ENCODE measurements around the gene THAP5.

The THAP5 gene

DNA sequence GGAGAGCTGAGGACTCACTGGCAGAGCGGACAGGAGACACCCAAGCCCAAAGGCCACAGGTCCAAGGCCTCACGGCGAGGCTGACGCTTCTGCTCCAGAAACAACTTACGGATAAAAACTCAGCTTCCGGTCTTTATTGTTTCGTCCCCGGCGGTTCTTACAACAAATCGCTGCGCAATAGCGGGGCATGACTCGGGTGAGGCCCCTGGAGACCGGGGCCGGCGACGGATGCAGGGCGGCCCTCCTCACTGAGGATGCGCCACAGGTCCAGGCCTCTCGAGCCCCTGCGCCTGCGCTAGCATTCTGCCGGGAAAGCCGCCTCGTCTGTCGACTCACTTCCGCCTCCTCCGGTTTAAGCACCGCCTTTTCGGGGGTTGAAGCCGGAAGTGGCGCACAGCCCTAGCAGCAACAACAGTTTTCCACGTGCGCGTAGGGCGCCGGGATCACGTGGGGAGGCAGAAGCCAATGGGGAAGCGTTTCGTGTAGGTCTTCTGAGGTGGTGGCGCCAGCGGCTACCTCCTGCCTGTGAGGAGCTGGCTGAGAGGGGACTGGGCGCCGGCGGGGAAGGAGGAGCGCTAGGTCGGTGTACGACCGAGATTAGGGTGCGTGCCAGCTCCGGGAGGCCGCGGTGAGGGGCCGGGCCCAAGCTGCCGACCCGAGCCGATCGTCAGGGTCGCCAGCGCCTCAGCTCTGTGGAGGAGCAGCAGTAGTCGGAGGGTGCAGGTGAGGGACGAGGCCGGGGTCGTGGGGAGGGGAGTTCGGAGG lies at the start of gene THAP5, which contains the start of gene DNAJB9:
Gene THAP5 (minus strand): TSS at position 326 of the 765 bp plus-strand sequence. CDS start 137 bp downstream, at position 189.
Gene DNAJB9 (plus strand): TSS at position 494 of the 765 bp plus-strand sequence. CDS start 1,853 bp downstream, outside the sequence.
- Mint-ChIP-seq H3K27me3 (no peaks in the 10 kb centered on the region), H3K27ac (peak within 1 kb of the TSS; percentile 100), H3K4me3 (peak within 1 kb of the TSS; percentile 95 to 99), H3K9me3 (no peaks in the 10 kb centered on the region), H3K4me1 (peaks cover 39% of the 10 kb centered on the region)
- peak; percentile 94 for ATAC-seq
- DNase-seq: peak; percentile 99 to 100

DNA sequence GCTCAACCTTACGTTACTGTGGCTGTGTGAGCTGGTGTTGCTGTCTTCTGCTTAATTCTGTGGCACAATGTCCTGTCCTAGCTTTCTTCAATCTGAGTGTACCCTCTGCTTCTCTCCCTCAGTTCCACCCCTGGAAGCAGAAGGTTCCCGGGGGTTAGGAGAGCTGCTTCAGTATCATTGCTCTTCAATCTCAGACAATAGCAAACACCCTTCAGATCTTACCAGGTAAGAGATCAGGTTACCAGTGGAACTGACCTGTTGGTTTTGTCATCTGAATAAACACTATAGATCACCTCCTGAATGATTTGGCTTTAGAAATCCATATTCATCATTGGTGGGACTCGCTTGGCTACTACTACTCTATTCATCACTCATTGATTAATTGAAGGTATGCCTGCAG lies 48.5 kb upstream of the THAP5 start:
- ATAC-seq (no peak), DNase-seq (no peak)
- no peak overlapping the region for H3K27ac Mint-ChIP-seq
- H3K9me3 Mint-ChIP-seq: no peaks in the 10 kb centered on the region
- no peaks in the 10 kb centered on the region for H3K4me1 Mint-ChIP-seq
- peaks cover 9% of the 10 kb centered on the region for H3K27me3 Mint-ChIP-seq
- H3K4me3 Mint-ChIP-seq: no peak overlapping the region

DNA sequence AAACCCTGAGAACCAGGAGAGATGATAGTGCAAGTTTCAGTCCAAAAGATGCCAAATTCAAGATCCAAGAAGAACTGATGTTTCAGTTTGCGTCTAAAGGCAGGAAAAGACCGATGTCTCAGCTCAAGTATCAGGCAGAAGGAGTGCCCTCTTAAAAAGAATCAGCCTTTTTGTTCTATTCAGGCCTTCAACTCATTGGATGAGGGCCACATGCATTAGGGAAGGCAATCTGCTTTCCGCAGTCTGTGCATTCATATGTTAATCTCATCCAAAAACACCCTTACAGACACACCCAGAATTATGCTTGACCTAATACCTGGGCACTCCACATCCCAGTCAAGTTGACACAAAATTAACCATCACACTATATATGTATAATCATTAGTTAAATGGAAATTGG lies 45.4 kb upstream of the THAP5 start:
- no peak overlapping the region for H3K27ac Mint-ChIP-seq
- H3K9me3 Mint-ChIP-seq: no peaks in the 10 kb centered on the region
- H3K27me3 Mint-ChIP-seq: no peaks in the 10 kb centered on the region
- no peak overlapping the region for H3K4me3 Mint-ChIP-seq
- ATAC-seq (no peak), DNase-seq (no peak)
- H3K4me1 Mint-ChIP-seq: no peaks in the 10 kb centered on the region

- ATAC-seq: no peak
- no peak for DNase-seq
- Mint-ChIP-seq H3K27ac (no peak overlapping the region), H3K27me3 (no peaks in the 10 kb centered on the region), H3K9me3 (no peaks in the 10 kb centered on the region), H3K4me1 (no peaks in the 10 kb centered on the region), H3K4me3 (no peak overlapping the region)
These were observed 44.5 kb upstream of the THAP5 start for GRCh38 chr7:108613949-108614381.

- DNase-seq (no peak), ATAC-seq (peak; percentile 48)
- H3K4me1 Mint-ChIP-seq: no peaks in the 10 kb centered on the region
- no peaks in the 10 kb centered on the region for H3K9me3 Mint-ChIP-seq
- H3K4me3 Mint-ChIP-seq: no peak overlapping the region
- no peaks in the 10 kb centered on the region for H3K27me3 Mint-ChIP-seq
- no peak overlapping the region for H3K27ac Mint-ChIP-seq
These were observed 43.8 kb upstream of the THAP5 start for GRCh38 chr7:108613147-108613948.

DNA sequence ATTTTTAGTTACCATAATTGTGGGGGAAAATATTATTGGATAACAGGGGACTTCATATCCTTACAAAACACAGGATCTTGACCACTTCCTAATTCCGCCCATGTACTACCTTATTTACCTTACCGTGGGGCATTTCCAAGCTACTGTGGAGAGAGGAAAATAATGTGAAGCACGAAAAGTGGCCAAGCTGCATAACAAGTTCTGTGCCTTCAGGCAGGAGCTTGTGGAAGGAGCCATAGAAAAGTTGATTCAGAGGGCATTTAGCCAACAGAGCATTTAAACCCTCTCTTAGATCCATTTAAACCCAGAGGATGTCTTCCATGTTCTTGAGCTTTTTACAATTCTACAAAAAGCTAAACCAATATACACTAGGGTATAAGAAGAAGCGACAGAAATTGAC lies 41.8 kb upstream of the THAP5 start:
- no peaks in the 10 kb centered on the region for H3K27me3 Mint-ChIP-seq
- peaks cover 4% of the 10 kb centered on the region for H3K4me1 Mint-ChIP-seq
- H3K27ac Mint-ChIP-seq: no peak overlapping the region
- no peak for DNase-seq
- ATAC-seq: no peak
- H3K4me3 Mint-ChIP-seq: no peak overlapping the region
- no peaks in the 10 kb centered on the region for H3K9me3 Mint-ChIP-seq

DNA sequence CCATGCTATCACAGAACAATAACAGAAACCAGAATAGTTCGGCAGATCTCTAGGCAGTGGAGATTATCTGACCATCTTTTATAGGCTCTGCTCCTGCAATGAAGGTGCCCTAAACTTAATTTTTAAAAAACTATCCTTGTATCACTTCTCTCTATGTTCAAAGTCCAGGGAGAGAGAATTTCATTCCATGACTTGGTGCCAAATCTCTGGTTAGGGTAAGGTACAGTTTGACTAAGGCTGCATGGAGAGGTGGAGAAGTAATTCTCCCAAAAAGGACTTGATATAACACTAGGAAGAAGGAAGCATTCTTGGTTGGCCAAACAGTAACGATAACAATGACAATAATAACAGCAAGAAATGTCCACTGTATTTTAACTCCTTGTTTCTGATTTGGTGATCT lies 40.1 kb upstream of the THAP5 start:
- Mint-ChIP-seq H3K27ac (no peak overlapping the region), H3K27me3 (no peaks in the 10 kb centered on the region), H3K9me3 (no peaks in the 10 kb centered on the region)

DNA sequence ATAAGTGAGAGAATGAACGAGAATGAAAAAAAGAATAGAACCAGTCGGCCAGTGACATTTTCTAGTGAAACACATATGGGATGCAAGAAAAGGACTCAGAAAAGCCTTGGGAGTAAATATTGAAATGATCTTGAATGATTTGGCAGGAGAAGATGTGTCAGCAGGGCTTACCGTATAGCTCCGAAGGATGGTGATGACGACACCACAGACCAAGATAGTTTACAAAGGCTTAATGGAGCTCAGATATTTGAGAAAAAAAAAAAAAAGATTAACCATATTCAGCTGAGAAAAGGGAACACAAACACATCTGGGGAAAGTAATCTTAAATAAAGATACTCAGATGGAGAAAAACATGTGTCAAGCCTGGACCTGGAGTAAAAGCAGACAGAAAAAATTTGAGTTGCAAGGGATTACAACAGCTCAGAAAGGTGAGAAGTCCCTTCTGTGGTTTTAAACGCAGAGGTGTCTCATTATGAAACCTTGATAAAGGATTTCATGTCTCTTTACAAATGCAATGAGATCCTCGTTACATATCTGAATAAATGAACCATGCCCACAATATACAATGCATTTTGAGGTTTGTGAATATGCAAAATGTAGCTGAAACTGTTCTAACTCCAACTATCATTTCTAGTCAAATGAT lies 36.2 kb upstream of the THAP5 start:
- peak; percentile 9 to 33 for DNase-seq
- Mint-ChIP-seq H3K4me1 (peaks cover 21% of the 10 kb centered on the region), H3K27me3 (no peaks in the 10 kb centered on the region), H3K4me3 (peak overlapping the region; percentile 42 to 70), H3K27ac (peak overlapping the region; percentile 99), H3K9me3 (no peaks in the 10 kb centered on the region)
- peak; percentile 87 for ATAC-seq

More for the DNA sequence above, 40.1 kb upstream of the THAP5 start:
- no peak overlapping the region for H3K4me3 Mint-ChIP-seq
- H3K4me1 Mint-ChIP-seq: peaks cover 20% of the 10 kb centered on the region
- DNase-seq: no peak
- ATAC-seq: no peak

- peak overlapping the region; percentile 42 to 70 for H3K4me3 Mint-ChIP-seq
- H3K27ac Mint-ChIP-seq: peak overlapping the region; percentile 99
- H3K9me3 Mint-ChIP-seq: no peaks in the 10 kb centered on the region
- DNase-seq (no peak), ATAC-seq (peak; percentile 18)
- H3K27me3 Mint-ChIP-seq: peaks cover 9% of the 10 kb centered on the region
- H3K4me1 Mint-ChIP-seq: peaks cover 21% of the 10 kb centered on the region
These were observed 35.0 kb upstream of the THAP5 start for GRCh38 chr7:108604307-108605077.

- Mint-ChIP-seq H3K9me3 (no peaks in the 10 kb centered on the region), H3K27ac (no peak overlapping the region), H3K4me1 (peaks cover 21% of the 10 kb centered on the region), H3K4me3 (no peak overlapping the region), H3K27me3 (peaks cover 14% of the 10 kb centered on the region)
- ATAC-seq: no peak
- no peak for DNase-seq
These were observed 34.3 kb upstream of the THAP5 start for GRCh38 chr7:108603656-108604306.

DNA sequence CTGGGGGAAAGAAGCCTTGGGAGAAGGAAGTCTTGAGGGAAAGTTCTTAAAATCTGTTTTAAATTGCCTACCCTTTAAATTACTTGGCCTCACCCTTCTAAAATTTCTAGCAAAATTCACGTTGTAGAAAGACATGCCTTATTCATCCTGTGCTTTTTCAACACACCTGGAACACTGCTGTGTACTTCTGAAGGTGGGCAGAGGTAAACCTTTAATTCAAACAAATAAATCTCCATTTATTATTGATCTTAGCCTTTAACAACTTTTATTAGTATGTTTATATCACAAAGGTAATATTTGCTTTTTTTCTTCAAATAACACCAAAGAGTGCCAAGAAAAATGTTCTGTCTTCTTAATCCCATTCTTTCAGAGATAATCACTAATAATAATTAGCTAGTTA lies 30.9 kb upstream of the THAP5 start:
- DNase-seq (no peak), ATAC-seq (no peak)
- Mint-ChIP-seq H3K4me1 (peaks cover 8% of the 10 kb centered on the region), H3K27ac (no peak overlapping the region), H3K27me3 (peaks cover 24% of the 10 kb centered on the region), H3K4me3 (no peak overlapping the region), H3K9me3 (no peaks in the 10 kb centered on the region)

DNA sequence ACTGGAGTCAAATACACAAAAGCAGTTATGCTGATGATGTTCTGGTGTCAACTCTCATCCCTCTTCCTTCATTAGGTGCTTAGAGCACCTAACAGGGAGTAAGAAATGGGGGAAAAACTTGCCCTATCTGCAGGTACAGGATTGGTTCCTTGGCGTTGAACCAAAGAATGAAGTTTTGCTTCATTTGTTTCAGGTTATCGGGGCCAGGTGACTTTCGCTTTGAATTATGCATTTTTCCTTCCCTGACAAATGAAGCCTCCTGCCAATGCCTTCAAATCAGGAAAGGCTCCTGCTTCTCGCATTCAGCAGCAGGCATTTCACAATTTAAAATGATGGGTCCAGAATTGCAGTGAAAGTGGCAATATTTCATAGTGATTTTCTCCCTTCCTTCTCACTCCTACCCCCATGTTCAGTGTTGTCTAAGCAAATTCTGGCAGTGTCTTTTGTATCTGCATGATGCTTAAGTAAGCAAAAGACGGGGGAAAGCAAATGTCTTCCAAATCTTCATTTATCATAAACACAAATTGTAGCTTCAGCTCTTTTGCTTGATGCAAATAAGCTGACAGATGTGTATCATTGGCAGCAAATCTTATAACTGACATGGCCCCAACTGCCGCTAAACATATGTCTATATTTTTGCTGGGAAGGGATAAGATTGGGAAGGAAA lies 29.5 kb upstream of the THAP5 start:
- Mint-ChIP-seq H3K9me3 (no peaks in the 10 kb centered on the region), H3K27me3 (peaks cover 24% of the 10 kb centered on the region), H3K4me1 (no peaks in the 10 kb centered on the region), H3K27ac (peak overlapping the region in 1 of 2 donors; percentile 20), H3K4me3 (no peak overlapping the region)
- DNase-seq (no peak), ATAC-seq (no peak)

- ATAC-seq: no peak
- no peaks in the 10 kb centered on the region for H3K4me1 Mint-ChIP-seq
- no peak overlapping the region for H3K27ac Mint-ChIP-seq
- H3K9me3 Mint-ChIP-seq: no peaks in the 10 kb centered on the region
- DNase-seq: no peak
- H3K27me3 Mint-ChIP-seq: peaks cover 24% of the 10 kb centered on the region
- H3K4me3 Mint-ChIP-seq: no peak overlapping the region
These were observed 28.6 kb upstream of the THAP5 start for GRCh38 chr7:108598153-108598552.

GRCh38 chr7:108596560-108596959 lies 27.1 kb upstream of the THAP5 start:
- Mint-ChIP-seq H3K4me3 (no peak overlapping the region), H3K27ac (no peak overlapping the region), H3K27me3 (peaks cover 24% of the 10 kb centered on the region), H3K4me1 (no peaks in the 10 kb centered on the region), H3K9me3 (no peaks in the 10 kb centered on the region)
- ATAC-seq: no peak
- DNase-seq: no peak
